HG02623 (cell line): ENCODE data around the gene PRPH2.
"Not testable (repeated sequence)": the region's sequence is repeated elsewhere in the genome, so short reads cannot be mapped to it uniquely, and the experiment has no call there.

Experiments
- ATAC-seq: cut with Tn5 transposase; IDR thresholded peaks from one replicate; pipeline ENCODE4 v1.9.1; 2021; ENCODE audit warnings: moderate library complexity; ENCODE audit not compliant: unreplicated experiment

Gene PRPH2

GRCh38 chr6:42742116-42742894 lies 19.9 kb upstream of the PRPH2 start:
- ATAC-seq, result no peak

GRCh38 chr6:42740725-42741124 lies 18.3 kb upstream of the PRPH2 start:
- ATAC-seq, result no peak

GRCh38 chr6:42735976-42736375 lies 13.6 kb upstream of the PRPH2 start:
- ATAC-seq, result no peak

GRCh38 chr6:42733867-42734481 lies 11.6 kb upstream of the PRPH2 start:
- not testable (repeated sequence) for ATAC-seq

GRCh38 chr6:42729731-42730130 lies 7.3 kb upstream of the PRPH2 start:
- no peak for ATAC-seq

GRCh38 chr6:42727627-42728026 lies 5.2 kb upstream of the PRPH2 start:
- no peak for ATAC-seq

- ATAC-seq, result no peak
Observed at GRCh38 chr6:42727087-42727611, 4.8 kb upstream of the PRPH2 start.

GRCh38 chr6:42726485-42727086 lies 4.2 kb upstream of the PRPH2 start:
- no peak for ATAC-seq

- no peak for ATAC-seq
Observed at GRCh38 chr6:42726026-42726425, 3.6 kb upstream of the PRPH2 start.

GRCh38 chr6:42724825-42725224 lies 2.4 kb upstream of the PRPH2 start:
- no peak for ATAC-seq

- ATAC-seq, result no peak
Observed at GRCh38 chr6:42720739-42721138, 1.7 kb downstream of the PRPH2 start.

- ATAC-seq, result no peak
Observed at GRCh38 chr6:42715871-42716270, 6.5 kb downstream of the PRPH2 start.

GRCh38 chr6:42714098-42714761 lies 8.2 kb downstream of the PRPH2 start:
- ATAC-seq, result no peak

GRCh38 chr6:42711930-42712329 lies 10.5 kb downstream of the PRPH2 start:
- ATAC-seq, result no peak

- no peak for ATAC-seq
Observed at GRCh38 chr6:42710316-42710715, 12.1 kb downstream of the PRPH2 start.

- no peak for ATAC-seq
Observed at GRCh38 chr6:42709871-42710270, 12.5 kb downstream of the PRPH2 start.

- ATAC-seq, result no peak
Observed at GRCh38 chr6:42708096-42708495, 14.3 kb downstream of the PRPH2 start.

- ATAC-seq, result no peak
Observed at GRCh38 chr6:42707595-42707994, 14.8 kb downstream of the PRPH2 start.

- no peak for ATAC-seq
Observed at GRCh38 chr6:42704937-42705374, 17.4 kb downstream of the PRPH2 start.

- no peak for ATAC-seq
Observed at GRCh38 chr6:42704251-42704936, 18.0 kb downstream of the PRPH2 start.

- not testable (repeated sequence) for ATAC-seq
Observed at GRCh38 chr6:42702786-42703185, 19.6 kb downstream of the PRPH2 start.
